Activated CD4-positive, alpha-beta memory T cell treated with anti-CD3 and anti-CD28 coated beads, Interleukin-2, amount 10 ng/mL, durations not matched to agents 7 days and 5 days (primary cell): ENCODE measurements around the gene PRKAA1. TPM values are rescaled to one million over a fixed set of nuclear protein-coding genes. Genes with fewer than 3 reads are reported as not detected.

ENCODE experiments used
- CTCF ChIA-PET: fragments of 350-600 bp; sonication (Branson Sonifier 250); formaldehyde crosslinking; loops from one replicate; lab custom pipeline; 2021; ENCODE audit warnings: antibody characterized with exemption, inconsistent platforms; lab: Charles Lee
- POLR2A ChIA-PET: fragments of 350-600 bp; sonication (Branson Sonifier 250); formaldehyde crosslinking; loops from one replicate; lab custom pipeline; 2021; ENCODE audit warnings: antibody characterized with exemption; lab: Charles Lee
- DNase-seq: peaks from one replicate; pipeline ENCODE4 v3.0.0-alpha.2; 2020
- H3K27ac Mint-ChIP-seq: one replicate; pipeline ENCODE4 v1.8.0; 2021; ENCODE audit warnings: mild to moderate bottlenecking, mixed read lengths
- H3K27me3 Mint-ChIP-seq: one replicate; pipeline ENCODE4 v1.8.0; 2021; ENCODE audit warnings: mixed read lengths
- H3K36me3 Mint-ChIP-seq: one replicate; pipeline ENCODE4 v1.8.0; 2021; ENCODE audit warnings: low read depth, mixed read lengths
- H3K4me1 Mint-ChIP-seq: one replicate; pipeline ENCODE4 v1.8.0; 2021; ENCODE audit warnings: mixed read lengths
- H3K4me3 Mint-ChIP-seq: one replicate; pipeline ENCODE4 v1.8.0; 2021; ENCODE audit warnings: mild to moderate bottlenecking, mixed read lengths
- H3K9me3 Mint-ChIP-seq: one replicate; pipeline ENCODE4 v1.8.0; 2021; ENCODE audit warnings: mixed read lengths
- total RNA-seq, 2 experiments: library from RNA; stranded (reverse); gene quantifications; one replicate each; pipeline ENCODE4 v1.2.3, GENCODE V29; 2021

Gene PRKAA1
- total RNA-seq, 2 experiments from 2014 or later: 76.6 to 77.7 TPM

DNA sequence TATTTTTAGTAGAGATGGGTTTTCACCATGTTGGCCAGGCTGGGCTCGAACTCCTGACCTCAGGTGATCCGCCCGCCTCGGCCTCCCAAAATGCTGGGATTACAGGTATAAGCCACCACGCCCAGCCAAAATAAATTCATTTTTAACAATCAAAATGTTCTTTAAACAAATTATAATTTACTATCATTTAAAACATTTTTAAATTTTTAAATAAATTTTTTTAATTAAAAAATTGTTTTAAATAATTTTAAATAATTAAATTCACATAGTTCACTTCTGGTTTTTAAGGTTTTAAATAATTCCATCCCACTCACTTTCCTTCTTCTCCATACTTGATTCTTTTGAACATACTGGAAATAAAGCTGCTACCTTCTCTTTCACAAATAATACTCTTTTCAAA, 27.4 kb downstream of the PRKAA1 start:
- no peak overlapping the region for H3K4me3 Mint-ChIP-seq
- no peaks in the 10 kb centered on the region for H3K9me3 Mint-ChIP-seq
- POLR2A ChIA-PET: interaction anchor here (0.9 kb wide), 1 partner anchor 27 kb away, joined by 3 read pairs; no protein-coding TSS in a partner anchor
- H3K27me3 Mint-ChIP-seq: no peaks in the 10 kb centered on the region
- CTCF ChIA-PET: interaction anchor here (1.3 kb wide), 1 partner anchor 32 kb away, joined by 3 read pairs; no protein-coding TSS in a partner anchor
- peaks cover 2% of the 10 kb centered on the region for H3K4me1 Mint-ChIP-seq
- DNase-seq: no peak
- peaks cover 56% of the 10 kb centered on the region for H3K36me3 Mint-ChIP-seq
- H3K27ac Mint-ChIP-seq: no peak overlapping the region

GRCh38 chr5:40762705-40763104, 35.5 kb downstream of the PRKAA1 start:
- ChIA-PET CTCF (interaction anchor here (1.0 kb wide), 1 partner anchor 8 kb away, joined by 4 read pairs; no protein-coding TSS in a partner anchor), POLR2A (no interaction called here)
- Mint-ChIP-seq H3K4me3 (no peak overlapping the region), H3K27ac (no peak overlapping the region), H3K4me1 (peaks cover 4% of the 10 kb centered on the region), H3K9me3 (no peaks in the 10 kb centered on the region), H3K36me3 (peaks cover 57% of the 10 kb centered on the region), H3K27me3 (no peaks in the 10 kb centered on the region)
- no peak for DNase-seq

GRCh38 chr5:40757400-40757799, 40.8 kb downstream of the PRKAA1 start:
- Mint-ChIP-seq H3K27me3 (no peaks in the 10 kb centered on the region), H3K4me3 (no peak overlapping the region), H3K9me3 (no peaks in the 10 kb centered on the region), H3K4me1 (peaks cover 8% of the 10 kb centered on the region), H3K36me3 (peaks cover 26% of the 10 kb centered on the region), H3K27ac (no peak overlapping the region)
- DNase-seq: no peak
- CTCF ChIA-PET: interaction anchor here (0.7 to 2.4 kb wide), 2 partner anchors 10 to 18 kb away, joined by 4 to 6 read pairs; no protein-coding TSS in a partner anchor
- POLR2A ChIA-PET: interaction anchor here (2.4 kb wide), 1 partner anchor 41 kb away, joined by 10 read pairs; the partner anchor contains the start of gene PRKAA1

DNA sequence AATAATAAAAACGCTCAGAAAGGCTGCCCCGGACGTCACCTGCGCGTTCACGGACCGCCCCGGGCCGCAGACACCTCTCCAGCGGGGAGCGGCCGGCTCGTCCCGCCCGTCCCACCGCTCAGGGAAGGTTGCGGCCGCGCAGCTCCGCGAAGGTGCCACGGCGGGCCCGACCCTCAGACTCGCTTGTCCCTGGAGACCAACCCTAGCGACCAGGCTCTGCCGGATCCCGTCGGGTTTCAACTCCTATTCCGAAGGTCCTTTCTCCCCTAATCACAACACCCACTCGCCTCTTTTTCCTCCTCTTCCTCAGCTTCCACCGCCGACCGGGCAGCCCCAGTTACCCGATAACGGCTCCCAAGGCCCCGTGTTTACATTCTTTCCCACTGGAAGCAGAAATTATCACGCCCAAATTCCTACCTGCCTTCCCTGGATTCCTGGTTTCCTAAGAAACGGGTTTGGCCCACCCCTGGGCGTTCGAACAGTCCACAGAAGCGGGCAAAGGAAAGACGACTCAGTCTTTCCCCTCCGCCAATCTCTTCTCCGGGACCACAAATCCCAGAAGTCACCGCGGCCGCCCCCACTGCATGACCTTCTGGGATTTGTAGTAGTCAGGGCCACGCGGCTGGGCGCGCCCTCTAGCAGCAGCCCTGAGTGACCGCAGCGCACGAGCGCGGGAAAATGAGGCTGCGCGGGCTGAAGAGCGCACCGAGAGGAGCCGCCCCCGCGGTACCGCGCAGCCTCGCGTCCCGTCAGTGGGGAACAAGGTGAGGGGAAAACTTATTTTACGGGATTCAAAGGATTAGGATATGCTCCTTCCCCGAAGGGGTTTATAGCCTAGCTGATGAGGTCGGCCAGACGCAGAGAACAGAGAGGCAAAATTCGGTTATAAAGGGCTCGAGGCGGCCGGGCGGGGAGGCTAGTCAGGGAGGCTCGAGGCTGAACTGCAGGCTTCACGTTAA, 42.5 kb downstream of the PRKAA1 start, which contains the start of gene TTC33:
TTC33 (minus strand) TSS at position 555 of the 959 bp plus-strand sequence. CDS start 8,943 bp downstream, outside the sequence.
- peak; percentile 97 for DNase-seq
- CTCF ChIA-PET: interaction anchor here (0.7 to 2.4 kb wide), 6 partner anchors 14 to 1176 kb away, joined by 3 to 6 read pairs (median 4); no protein-coding TSS in a partner anchor
- POLR2A ChIA-PET: interaction anchor here (0.9 to 2.5 kb wide), 6 partner anchors 13 to 345 kb away, joined by 3 to 10 read pairs (median 6); partner anchors contain the start of genes PRKAA1 and RPL37
- Mint-ChIP-seq H3K4me3 (no peak within 1 kb of the TSS), H3K4me1 (peaks cover 21% of the 10 kb centered on the region), H3K36me3 (peaks cover 29% of the 10 kb centered on the region), H3K9me3 (no peaks in the 10 kb centered on the region), H3K27me3 (no peaks in the 10 kb centered on the region), H3K27ac (no peak within 1 kb of the TSS)

GRCh38 chr5:40755093-40755406, 43.1 kb downstream of the PRKAA1 start:
- POLR2A ChIA-PET: interaction anchor here (0.9 to 2.5 kb wide), 6 partner anchors 13 to 345 kb away, joined by 3 to 10 read pairs (median 6); partner anchors contain the start of genes PRKAA1 and RPL37
- no peaks in the 10 kb centered on the region for H3K27me3 Mint-ChIP-seq
- CTCF ChIA-PET: interaction anchor here (0.9 to 1.2 kb wide), 4 partner anchors 8 to 1176 kb away, joined by 3 to 4 read pairs (median 3); no protein-coding TSS in a partner anchor

DNA sequence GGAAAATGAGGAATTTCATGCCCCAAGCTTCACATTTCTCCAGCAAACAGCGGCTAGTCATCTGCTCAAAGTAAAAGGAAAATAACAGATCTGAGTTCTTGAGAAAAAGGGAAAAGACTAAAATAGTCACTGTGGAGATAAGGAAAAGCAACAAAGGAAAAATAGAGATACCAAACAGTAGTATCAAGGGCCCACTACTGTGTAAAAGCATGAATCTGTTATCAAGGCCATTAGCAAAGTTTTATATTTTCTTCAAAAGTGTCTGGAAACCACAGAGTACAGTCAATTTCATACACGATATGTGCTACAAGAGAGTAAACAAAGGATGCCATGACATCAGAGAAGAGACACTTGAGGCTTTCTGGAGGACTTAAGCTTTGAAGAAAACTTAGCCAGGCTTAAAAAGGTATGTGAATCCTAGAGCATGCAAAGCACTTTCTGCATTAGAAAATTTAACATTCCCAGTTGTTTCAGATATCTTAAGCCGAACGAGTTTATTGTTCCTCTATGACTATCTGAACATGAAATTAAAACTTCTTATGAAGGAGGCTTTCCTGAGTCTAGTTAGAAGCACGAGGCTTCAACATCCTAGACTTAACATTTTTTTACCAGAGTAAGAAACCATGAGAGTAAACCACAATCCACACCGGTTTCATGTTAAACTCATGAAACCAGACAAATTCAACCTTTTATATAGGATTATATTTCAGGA, 43.6 kb downstream of the PRKAA1 start:
- Mint-ChIP-seq H3K36me3 (peaks cover 30% of the 10 kb centered on the region), H3K9me3 (no peaks in the 10 kb centered on the region), H3K4me1 (peaks cover 23% of the 10 kb centered on the region), H3K4me3 (no peak overlapping the region), H3K27ac (no peak overlapping the region), H3K27me3 (no peaks in the 10 kb centered on the region)
- no peak for DNase-seq
- CTCF ChIA-PET: interaction anchor here (0.7 to 1.2 kb wide), 5 partner anchors 9 to 1175 kb away, joined by 3 to 4 read pairs (median 3); partner anchors contain the start of gene CARD6
- POLR2A ChIA-PET: interaction anchor here (0.8 to 2.5 kb wide), 7 partner anchors 12 to 344 kb away, joined by 3 to 10 read pairs (median 5); partner anchors contain the start of genes PRKAA1 and RPL37

More at GRCh38 chr5:40755093-40755406, 43.1 kb downstream of the PRKAA1 start:
- Mint-ChIP-seq H3K27ac (no peak overlapping the region), H3K9me3 (no peaks in the 10 kb centered on the region), H3K36me3 (peaks cover 30% of the 10 kb centered on the region), H3K4me3 (no peak overlapping the region), H3K4me1 (peaks cover 23% of the 10 kb centered on the region)
- DNase-seq: peak; percentile 72

DNA sequence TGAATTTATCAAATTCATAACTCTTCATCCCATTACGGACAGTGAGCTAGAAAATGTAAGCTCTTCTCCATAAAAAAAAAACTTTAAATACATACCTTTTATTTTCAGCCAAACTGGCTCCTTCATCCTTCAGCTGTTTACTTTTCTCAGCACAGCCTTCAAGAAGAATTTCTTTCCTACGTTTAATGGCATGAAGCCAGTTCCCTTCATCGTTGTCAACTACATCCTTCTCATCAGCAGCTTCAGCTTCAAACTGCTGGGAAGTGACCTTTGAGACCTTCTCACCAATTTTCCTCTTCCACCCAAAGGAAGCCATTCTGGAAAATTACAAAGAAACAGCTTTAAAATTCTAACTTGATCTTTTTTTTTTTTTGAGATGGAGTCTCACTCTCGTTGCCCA, 51.5 kb downstream of the PRKAA1 start:
- POLR2A ChIA-PET: no interaction called here
- CTCF ChIA-PET: interaction anchor here (0.6 to 2.0 kb wide), 3 partner anchors 11 to 60 kb away, joined by 3 to 8 read pairs (median 4); no protein-coding TSS in a partner anchor
- no peak overlapping the region for H3K27ac Mint-ChIP-seq

DNA sequence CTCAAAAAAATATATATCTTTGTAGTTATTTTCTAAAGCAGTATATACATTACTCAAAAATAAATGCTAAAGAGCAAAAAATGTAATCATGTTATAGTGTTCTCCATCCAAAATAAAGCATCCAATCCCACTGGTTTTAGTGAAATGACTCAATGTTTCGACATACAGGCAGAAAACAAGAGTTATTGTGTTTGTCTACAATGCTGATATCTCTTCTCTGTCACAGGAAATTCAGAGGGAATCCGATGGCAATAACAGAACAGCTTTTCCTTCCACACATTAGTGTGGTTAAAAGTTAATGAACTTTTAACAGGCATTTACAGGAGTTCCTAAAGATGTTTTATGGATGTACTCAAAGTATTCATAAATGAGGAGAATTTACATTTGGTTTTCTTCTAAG, 54.4 kb downstream of the PRKAA1 start:
- no peak overlapping the region for H3K4me3 Mint-ChIP-seq
- POLR2A ChIA-PET: no interaction called here
- CTCF ChIA-PET: interaction anchor here (0.6 kb wide), 1 partner anchor 54 kb away, joined by 3 read pairs; no protein-coding TSS in a partner anchor

More for the DNA sequence above, 51.5 kb downstream of the PRKAA1 start:
- Mint-ChIP-seq H3K4me3 (no peak overlapping the region), H3K27me3 (no peaks in the 10 kb centered on the region), H3K9me3 (no peaks in the 10 kb centered on the region), H3K4me1 (peaks cover 18% of the 10 kb centered on the region), H3K36me3 (peaks cover 39% of the 10 kb centered on the region)
- DNase-seq: no peak

GRCh38 chr5:40738502-40738901, 59.7 kb downstream of the PRKAA1 start:
- Mint-ChIP-seq H3K27ac (no peak overlapping the region), H3K9me3 (peaks cover 3% of the 10 kb centered on the region), H3K27me3 (no peaks in the 10 kb centered on the region), H3K36me3 (peaks cover 32% of the 10 kb centered on the region), H3K4me3 (no peak overlapping the region), H3K4me1 (peaks cover 21% of the 10 kb centered on the region)
- ChIA-PET CTCF (interaction anchor here (1.2 kb wide), 2 partner anchors 790 to 1140 kb away, joined by 3 read pairs; no protein-coding TSS in a partner anchor), POLR2A (no interaction called here)
- no peak for DNase-seq

More for the DNA sequence above, 54.4 kb downstream of the PRKAA1 start:
- DNase-seq: no peak
- Mint-ChIP-seq H3K36me3 (peaks cover 45% of the 10 kb centered on the region), H3K27me3 (no peaks in the 10 kb centered on the region), H3K27ac (no peak overlapping the region), H3K9me3 (peaks cover 3% of the 10 kb centered on the region), H3K4me1 (peaks cover 5% of the 10 kb centered on the region)

GRCh38 chr5:40736103-40736875, 61.9 kb downstream of the PRKAA1 start:
- CTCF ChIA-PET: interaction anchor here (0.6 to 2.4 kb wide), 8 partner anchors 11 to 1159 kb away, joined by 3 to 10 read pairs (median 4); no protein-coding TSS in a partner anchor
- peaks cover 27% of the 10 kb centered on the region for H3K36me3 Mint-ChIP-seq
- H3K27me3 Mint-ChIP-seq: no peaks in the 10 kb centered on the region
- DNase-seq: no peak
- H3K4me1 Mint-ChIP-seq: peaks cover 23% of the 10 kb centered on the region
- no peak overlapping the region for H3K27ac Mint-ChIP-seq
- POLR2A ChIA-PET: no interaction called here
- H3K9me3 Mint-ChIP-seq: peaks cover 6% of the 10 kb centered on the region
- H3K4me3 Mint-ChIP-seq: no peak overlapping the region

DNA sequence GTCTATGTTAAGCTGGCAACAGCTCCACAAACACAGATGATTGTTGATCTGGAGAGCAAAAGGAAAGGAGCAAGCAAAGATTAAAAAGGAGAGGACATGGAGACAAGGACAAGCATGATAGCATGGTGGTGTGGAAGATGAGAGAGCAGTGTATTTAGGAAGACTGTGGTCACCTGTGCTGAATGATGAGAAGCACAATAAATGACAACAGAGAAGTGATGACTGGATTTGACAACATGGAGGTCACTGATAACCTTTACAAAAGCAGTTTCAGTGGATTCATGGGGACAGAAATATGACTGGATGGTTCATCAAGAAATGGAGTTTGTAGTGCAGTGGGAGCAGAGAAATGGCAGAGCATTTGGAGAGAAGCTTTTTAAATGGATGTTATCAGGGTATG, 62.6 kb downstream of the PRKAA1 start:
- Mint-ChIP-seq H3K27me3 (no peaks in the 10 kb centered on the region), H3K27ac (peak overlapping the region; percentile 1), H3K4me1 (peaks cover 23% of the 10 kb centered on the region), H3K36me3 (peaks cover 22% of the 10 kb centered on the region), H3K9me3 (peaks cover 5% of the 10 kb centered on the region), H3K4me3 (no peak overlapping the region)
- POLR2A ChIA-PET: no interaction called here
- DNase-seq: no peak
- CTCF ChIA-PET: interaction anchor here (0.8 to 2.4 kb wide), 8 partner anchors 11 to 1158 kb away, joined by 3 to 10 read pairs (median 6); no protein-coding TSS in a partner anchor
